Measurements from ENCODE around the gene SLC19A1. TPM values are rescaled to one million over a fixed set of nuclear protein-coding genes. Genes with fewer than 3 reads are reported as not detected.

Gene SLC19A1
- total RNA-seq, 2 donors from 2014 or later: 5.4 to 8.6 TPM

DNA sequence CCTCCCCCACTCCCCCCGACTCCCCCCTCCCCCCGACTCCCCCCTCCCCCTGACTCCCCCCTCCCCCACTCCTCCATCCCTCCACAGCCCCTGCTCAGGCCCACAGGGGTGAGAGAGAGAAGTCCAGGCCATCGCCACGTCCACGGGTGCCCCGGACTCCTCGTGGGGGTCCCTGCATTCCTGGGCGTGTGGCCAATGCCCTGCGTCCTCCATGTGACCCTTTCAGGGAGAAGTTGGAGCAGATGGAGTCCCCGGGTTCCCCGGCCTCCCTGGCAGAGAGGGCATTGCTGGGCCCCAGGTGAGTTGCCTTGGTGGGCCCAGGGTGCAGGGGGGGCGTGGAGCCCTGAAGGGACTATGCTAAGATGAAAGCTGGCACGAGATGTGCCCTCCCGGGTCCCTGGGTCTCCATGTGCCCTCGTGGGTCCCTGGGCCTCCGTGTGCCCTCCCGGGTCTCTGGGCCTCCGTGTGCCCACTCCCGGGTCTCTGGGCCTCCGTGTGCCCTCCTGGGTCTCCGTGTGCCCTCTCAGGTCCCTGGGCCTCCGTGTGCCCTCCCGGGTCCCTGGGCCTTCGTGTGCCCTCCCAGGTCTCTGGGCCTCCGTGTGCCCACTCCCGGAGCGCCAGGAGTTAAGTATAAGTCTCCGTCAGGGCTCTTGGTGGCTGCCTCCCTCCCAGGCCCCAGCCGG, 52.0 kb downstream of the SLC19A1 start:
- ATAC-seq: no peak
- no peak for DNase-seq
- intact Hi-C loops (cut with DNase I): no loop called here

- DNase-seq (no peak), ATAC-seq (no peak)
- intact Hi-C loops (cut with DNase I): no loop called here
These were observed 52.6 kb downstream of the SLC19A1 start for GRCh38 chr21:45489722-45489982.

GRCh38 chr21:45488931-45489721, 53.1 kb downstream of the SLC19A1 start:
- intact Hi-C loops (cut with DNase I): no loop called here
- no peak for ATAC-seq
- DNase-seq: no peak

- ATAC-seq: no peak
- no peak for DNase-seq
- intact Hi-C loops (cut with DNase I): no loop called here
These were observed 54.2 kb downstream of the SLC19A1 start for GRCh38 chr21:45487891-45488600.

DNA sequence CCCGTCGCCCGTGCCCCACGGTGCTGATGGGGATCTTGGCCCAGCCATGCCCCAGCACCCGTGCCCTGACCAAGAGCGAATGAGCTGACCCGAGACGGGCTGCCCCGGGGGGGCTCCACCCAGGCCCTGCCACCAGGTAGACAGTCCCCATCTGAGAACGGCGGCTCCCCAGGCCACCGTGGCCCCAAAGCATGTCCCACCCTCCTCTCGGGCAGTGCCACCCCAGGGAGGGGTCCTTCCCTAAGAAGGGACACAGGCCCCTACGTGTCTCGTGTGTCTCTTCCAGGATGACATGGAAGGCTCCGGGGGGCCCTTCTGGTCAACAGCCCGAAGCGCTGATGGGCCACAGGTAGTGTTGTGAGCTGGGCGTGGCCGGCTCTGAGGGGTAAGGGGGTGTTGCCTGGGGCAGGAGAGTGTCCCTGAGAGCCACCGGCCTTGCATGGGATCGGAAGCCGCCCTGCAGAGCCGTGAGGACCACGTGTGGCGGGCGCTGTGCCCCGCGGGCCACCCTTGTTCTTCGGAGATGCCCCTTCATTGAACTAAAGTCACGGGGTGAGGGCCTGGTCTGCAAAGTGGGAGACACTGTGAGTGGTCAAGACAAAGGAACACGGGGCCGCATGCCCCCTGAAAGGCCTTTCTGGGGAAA, 55.0 kb downstream of the SLC19A1 start:
- no peak for ATAC-seq
- intact Hi-C loops (cut with DNase I): no loop called here

GRCh38 chr21:45486443-45487160, 55.6 kb downstream of the SLC19A1 start:
- ATAC-seq (no peak), DNase-seq (no peak)
- intact Hi-C loops (cut with DNase I): no loop called here

More for the DNA sequence above, 55.0 kb downstream of the SLC19A1 start:
- no peak for DNase-seq

DNA sequence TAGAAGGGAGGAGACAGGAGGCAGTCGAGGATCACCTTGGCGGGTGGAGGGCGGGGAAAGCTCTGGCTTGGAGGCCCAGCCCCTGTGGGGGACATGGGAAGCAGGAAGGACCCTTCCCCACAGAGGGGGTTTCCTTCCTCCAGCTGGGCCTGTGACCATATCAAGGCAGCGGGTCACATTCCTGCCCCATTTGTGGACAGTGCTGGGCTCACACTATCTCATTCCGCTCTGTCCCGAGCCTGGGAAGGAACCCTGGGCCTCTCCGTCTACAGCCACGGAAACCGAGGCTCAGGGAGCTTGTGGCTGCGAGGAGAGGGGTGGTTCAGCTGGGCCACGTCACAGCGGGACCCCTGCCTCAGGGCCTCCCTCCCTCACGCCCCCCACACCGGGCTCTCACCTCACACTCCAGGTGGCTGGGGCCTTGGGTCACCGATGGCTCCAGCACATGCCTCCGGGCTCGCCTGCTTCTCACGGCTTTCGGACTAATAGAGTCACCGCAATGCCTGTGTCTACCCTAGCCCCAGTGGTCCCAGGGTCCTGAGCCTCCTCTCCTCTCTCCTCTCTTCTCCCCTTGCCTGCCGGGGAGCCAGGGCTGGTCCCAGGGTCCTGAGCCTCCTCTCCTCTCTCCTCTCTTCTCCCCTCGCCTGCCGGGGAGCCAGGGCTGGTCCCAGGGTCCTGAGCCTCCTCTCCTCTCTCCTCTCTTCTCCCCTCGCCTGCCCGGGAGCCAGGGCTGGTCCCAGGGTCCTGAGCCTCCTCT, 56.4 kb downstream of the SLC19A1 start:
- DNase-seq: no peak
- intact Hi-C loops (cut with DNase I): no loop called here
- ATAC-seq: no peak

- DNase-seq (no peak), ATAC-seq (no peak)
- intact Hi-C loops (cut with DNase I): no loop called here
These were observed 57.9 kb downstream of the SLC19A1 start for GRCh38 chr21:45484318-45484717.

GRCh38 chr21:45482899-45483821, 59.1 kb downstream of the SLC19A1 start:
- intact Hi-C loops (cut with DNase I): no loop called here
- DNase-seq: no peak
- ATAC-seq: peak in 1 of 2 donors; percentile 11

DNA sequence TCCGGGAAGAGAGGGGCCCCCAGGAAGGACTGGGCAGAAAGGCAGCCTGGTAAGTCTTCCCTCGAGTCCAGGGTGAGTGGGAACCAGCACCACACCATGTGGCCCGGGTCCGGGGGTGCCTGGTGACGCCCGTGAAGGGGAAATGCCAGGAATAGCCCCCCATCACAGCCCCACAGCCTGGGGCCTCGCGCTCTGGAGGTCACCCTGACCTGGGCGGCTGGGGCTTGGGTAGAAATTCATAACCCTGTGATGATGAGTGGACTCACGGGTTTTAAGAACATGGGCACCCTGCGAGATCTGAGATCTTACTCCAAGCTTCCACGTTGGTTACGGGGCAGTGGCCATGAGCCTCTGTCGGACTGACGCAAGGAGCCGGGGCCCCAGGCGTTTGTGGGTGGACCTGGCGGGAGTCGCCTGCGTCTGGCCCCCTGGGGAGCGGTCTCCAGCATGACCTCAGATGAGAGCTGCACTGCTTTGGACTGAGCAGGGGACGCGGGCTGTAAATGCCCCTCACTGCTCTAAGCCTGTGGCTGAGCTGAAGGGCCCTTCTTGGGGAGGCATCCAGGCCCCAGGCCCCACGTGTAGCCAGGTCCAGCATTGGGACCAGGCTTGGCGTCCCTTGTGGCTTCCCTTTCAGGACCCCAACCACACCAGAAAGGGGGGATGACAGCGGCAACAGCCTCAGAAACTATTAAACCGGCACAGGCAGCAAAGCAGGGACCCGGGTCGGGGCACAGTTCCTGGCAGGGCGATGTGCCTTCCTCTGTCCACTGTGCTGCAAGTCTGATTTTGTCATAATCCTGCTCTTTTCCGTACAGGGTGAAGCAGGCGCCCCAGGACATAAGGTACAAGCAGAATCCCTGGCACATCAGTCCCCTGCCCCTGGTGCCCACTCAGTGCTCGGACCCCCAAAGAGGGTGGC, 60.0 kb downstream of the SLC19A1 start:
- intact Hi-C loops (cut with DNase I): no loop called here
- no peak for DNase-seq
- no peak for ATAC-seq

DNA sequence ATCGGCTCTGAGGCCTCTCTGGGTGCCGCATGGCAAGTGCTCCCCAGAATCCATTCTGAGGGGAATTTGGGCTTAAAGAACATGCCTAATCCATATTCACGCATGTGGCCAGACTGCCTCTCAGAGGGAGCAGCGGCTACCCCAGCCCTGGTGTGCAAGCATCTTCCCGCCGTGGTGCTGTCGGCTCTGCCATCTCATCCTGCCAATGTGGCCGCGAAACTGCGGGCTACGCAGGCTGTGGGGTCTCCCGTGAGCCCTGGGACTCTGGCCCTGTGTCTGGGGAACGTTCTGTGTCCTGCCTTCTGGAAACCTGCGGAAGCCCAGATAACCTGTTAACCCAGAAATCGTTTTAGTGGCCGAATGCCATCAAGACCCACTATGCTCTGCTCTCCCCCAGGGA, 60.7 kb downstream of the SLC19A1 start:
- no peak for DNase-seq
- no peak for ATAC-seq
- intact Hi-C loops (cut with DNase I): no loop called here

- intact Hi-C loops (cut with DNase I): no loop called here
- no peak for DNase-seq
- no peak for ATAC-seq
These were observed 61.3 kb downstream of the SLC19A1 start for GRCh38 chr21:45480701-45481500.

DNA sequence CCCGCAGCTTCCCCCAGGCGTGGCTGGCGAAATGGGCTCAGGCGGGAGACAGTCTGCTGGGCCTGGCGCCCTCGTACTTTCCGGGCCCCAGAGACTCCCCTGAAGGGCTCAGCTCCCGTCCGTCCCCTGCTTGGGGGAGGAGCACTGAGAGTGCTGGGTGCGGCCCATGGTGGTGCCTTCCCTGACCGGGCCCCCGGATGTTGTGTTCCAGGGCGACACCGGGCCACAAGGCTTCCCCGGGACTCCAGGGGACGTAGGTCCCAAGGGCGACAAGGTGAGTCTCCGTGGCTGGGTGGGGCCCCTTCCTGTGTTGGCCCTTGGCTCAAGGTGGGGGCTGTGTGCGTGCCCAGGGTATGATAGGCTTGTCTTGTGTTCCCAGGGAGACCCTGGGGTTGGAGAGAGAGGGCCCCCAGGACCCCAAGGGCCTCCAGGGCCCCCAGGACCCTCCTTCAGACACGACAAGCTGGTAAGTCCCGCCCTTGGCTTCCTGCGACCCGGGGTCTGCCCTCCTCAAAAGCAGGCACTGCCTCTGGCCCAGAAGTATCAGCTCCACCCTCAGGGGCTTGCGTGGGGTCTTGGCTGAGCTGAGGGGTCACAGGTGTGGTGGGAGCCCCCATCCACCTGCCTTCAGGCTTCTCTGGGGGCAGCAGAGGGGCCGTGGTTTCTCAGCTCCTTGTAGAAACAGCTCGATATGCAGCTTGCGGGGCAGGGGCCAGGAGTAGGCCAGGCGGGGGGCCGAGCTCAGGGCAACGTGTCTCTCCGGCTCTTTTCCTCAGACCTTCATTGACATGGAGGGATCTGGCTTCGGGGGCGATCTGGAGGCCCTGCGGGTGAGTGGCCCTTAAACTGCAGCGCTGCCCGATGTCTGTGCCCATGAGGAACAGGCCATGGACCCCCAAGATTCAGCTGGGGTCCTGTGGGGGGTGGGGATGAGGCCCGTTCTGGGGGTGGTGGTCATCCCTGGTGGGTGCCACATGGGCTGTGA, 62.3 kb downstream of the SLC19A1 start:
- ATAC-seq (no peak), DNase-seq (no peak)
- intact Hi-C loops (cut with DNase I): loop anchor here in 1 of 2 donors (5.0 kb wide), 1 partner anchor 342 kb away; no protein-coding TSS in a partner anchor

Measured in left cardiac atrium (tissue), 4 donors.